Activated T-helper 9 cell treated with anti-CD3 and anti-CD28 coated beads, Interleukin-2, amount 50 U/mL, for 16 hours (primary cell): ENCODE data around the gene GRIFIN.

Experiments used
- DNase-seq: peaks from one replicate; pipeline ENCODE4 v3.0.0-alpha.2; 2020; ENCODE audit warnings: low read depth

GRIFIN gene

GRCh38 chr7:2512713-2513112 lies 36.5 kb upstream of the GRIFIN start:
- no peak for DNase-seq

GRCh38 chr7:2512179-2512661 lies 36.0 kb upstream of the GRIFIN start:
- DNase-seq: no peak

GRCh38 chr7:2511769-2512168 lies 35.6 kb upstream of the GRIFIN start:
- no peak for DNase-seq

- DNase-seq: no peak
Measured at GRCh38 chr7:2510909-2511768, 34.9 kb upstream of the GRIFIN start.

- DNase-seq: no peak
Measured at GRCh38 chr7:2510130-2510776, 34.1 kb upstream of the GRIFIN start.

- DNase-seq: no peak
Measured at GRCh38 chr7:2509298-2509906, 33.2 kb upstream of the GRIFIN start.

GRCh38 chr7:2508327-2509215 lies 32.4 kb upstream of the GRIFIN start:
- peak; percentile 60 for DNase-seq

GRCh38 chr7:2507917-2508306 lies 31.7 kb upstream of the GRIFIN start:
- no peak for DNase-seq

- DNase-seq: no peak
Measured at GRCh38 chr7:2507208-2507916, 31.2 kb upstream of the GRIFIN start.

- DNase-seq: no peak
Measured at GRCh38 chr7:2505401-2505800, 29.2 kb upstream of the GRIFIN start.

- DNase-seq: no peak
Measured at GRCh38 chr7:2504889-2505375, 28.7 kb upstream of the GRIFIN start.

- no peak for DNase-seq
Measured at GRCh38 chr7:2504128-2504888, 28.1 kb upstream of the GRIFIN start.

GRCh38 chr7:2503056-2503941 lies 27.1 kb upstream of the GRIFIN start:
- no peak for DNase-seq

- no peak for DNase-seq
Measured at GRCh38 chr7:2502647-2502966, 26.4 kb upstream of the GRIFIN start.

- no peak for DNase-seq
Measured at GRCh38 chr7:2501947-2502646, 25.9 kb upstream of the GRIFIN start.

GRCh38 chr7:2500701-2501100 lies 24.5 kb upstream of the GRIFIN start:
- no peak for DNase-seq

- no peak for DNase-seq
Measured at GRCh38 chr7:2499719-2500430, 23.7 kb upstream of the GRIFIN start.

- DNase-seq: no peak
Measured at GRCh38 chr7:2499181-2499580, 23.0 kb upstream of the GRIFIN start.
